Cardiac fibroblast (primary cell): ENCODE results near the gene LYRM7.

Experiments used
- DNase-seq, 2 donors: peaks; one replicate each; pipeline versions ENCODE4 v3.0.0 to v3.0.0-alpha.2; 2010; ENCODE audit warnings: low read depth in 2 of 2
- H3K4me3 ChIP-seq, 2 donors: replicated peaks in 1 of 2; 1 replicate in 1 of 2; 2 replicates in 1 of 2; pipeline ENCODE4 v1.5.1; 2011; ENCODE audit warnings: low read depth in 2 of 2, low read length in 2 of 2, mild to moderate bottlenecking in 2 of 2, moderate library complexity in 1 of 2
- CTCF ChIP-seq: IDR thresholded peaks from one replicate; pipeline ENCODE4 v1.5.1; 2011; ENCODE audit warnings: low read depth, mild to moderate bottlenecking, low read length, inconsistent platforms

LYRM7 gene

GRCh38 chr5:131194725-131195124, 24.0 kb downstream of the LYRM7 start:
- no peak for DNase-seq
- no peak overlapping the region for H3K4me3 ChIP-seq
- no peak for TF ChIP-seq CTCF

GRCh38 chr5:131195696-131196095, 25.0 kb downstream of the LYRM7 start:
- no peak for DNase-seq
- no peak for TF ChIP-seq CTCF
- H3K4me3 ChIP-seq, result no peak overlapping the region

- H3K4me3 ChIP-seq, result no peak overlapping the region
- no peak for TF ChIP-seq CTCF
- DNase-seq, result no peak
Measured at GRCh38 chr5:131196331-131196730, 25.6 kb downstream of the LYRM7 start.

- TF ChIP-seq CTCF, result no peak
- DNase-seq, result peak in 1 of 2 donors; percentile 31
- no peak overlapping the region for H3K4me3 ChIP-seq
Measured at GRCh38 chr5:131198625-131199024, 27.9 kb downstream of the LYRM7 start.

- TF ChIP-seq CTCF, result no peak
- no peak overlapping the region for H3K4me3 ChIP-seq
- DNase-seq, result no peak
Measured at GRCh38 chr5:131200560-131200959, 29.8 kb downstream of the LYRM7 start.

GRCh38 chr5:131204964-131205363, 34.2 kb downstream of the LYRM7 start:
- no peak for TF ChIP-seq CTCF
- H3K4me3 ChIP-seq, result no peak overlapping the region
- DNase-seq, result no peak

- H3K4me3 ChIP-seq, result no peak overlapping the region
- no peak for DNase-seq
- no peak for TF ChIP-seq CTCF
Measured at GRCh38 chr5:131206061-131206460, 35.3 kb downstream of the LYRM7 start.
